ENCODE measurements around the gene C1orf174.
"Not testable (repeated sequence)": the region's sequence is repeated elsewhere in the genome, so short reads cannot be mapped to it uniquely, and the experiment has no call there.

Gene C1orf174

GRCh38 chr1:3921765-3922164 lies 21.7 kb upstream of the C1orf174 start:
- DNase-seq (ENCODE audit: low read depth): no peak
- H3K4me3 ChIP-seq (ENCODE audit: control insufficient read depth, low read depth, low read length): no peak overlapping the region
- no peak for TF ChIP-seq CTCF (conservative IDR thresholded peaks at IDR 0.05; ENCODE audit: control insufficient read depth, insufficient read depth, low read depth, low read length)

- no peak overlapping the region for H3K4me3 ChIP-seq (ENCODE audit: control insufficient read depth, low read depth, low read length)
- TF ChIP-seq CTCF (conservative IDR thresholded peaks at IDR 0.05; ENCODE audit: control insufficient read depth, insufficient read depth, low read depth, low read length): no peak
- no peak for DNase-seq (ENCODE audit: low read depth)
Measured at GRCh38 chr1:3919706-3920105, 19.6 kb upstream of the C1orf174 start.

- TF ChIP-seq CTCF (conservative IDR thresholded peaks at IDR 0.05; ENCODE audit: control insufficient read depth, insufficient read depth, low read depth, low read length): no peak
- DNase-seq (ENCODE audit: low read depth): no peak
- H3K4me3 ChIP-seq (ENCODE audit: control insufficient read depth, low read depth, low read length): no peak overlapping the region
Measured at GRCh38 chr1:3918966-3919611, 19.0 kb upstream of the C1orf174 start.

GRCh38 chr1:3918359-3918758 lies 18.3 kb upstream of the C1orf174 start:
- H3K4me3 ChIP-seq (ENCODE audit: control insufficient read depth, low read depth, low read length); DNase-seq (ENCODE audit: low read depth): not testable (repeated sequence)

- DNase-seq (ENCODE audit: low read depth): no peak
- no peak overlapping the region for H3K4me3 ChIP-seq (ENCODE audit: control insufficient read depth, low read depth, low read length)
- no peak for TF ChIP-seq CTCF (conservative IDR thresholded peaks at IDR 0.05; ENCODE audit: control insufficient read depth, insufficient read depth, low read depth, low read length)
Measured at GRCh38 chr1:3917761-3918160, 17.7 kb upstream of the C1orf174 start.

- no peak for DNase-seq (ENCODE audit: low read depth)
- H3K4me3 ChIP-seq (ENCODE audit: control insufficient read depth, low read depth, low read length): no peak overlapping the region
- TF ChIP-seq CTCF (conservative IDR thresholded peaks at IDR 0.05; ENCODE audit: control insufficient read depth, insufficient read depth, low read depth, low read length): no peak
Measured at GRCh38 chr1:3915551-3916121, 15.6 kb upstream of the C1orf174 start.

- H3K4me3 ChIP-seq (ENCODE audit: control insufficient read depth, low read depth, low read length): no peak overlapping the region
- TF ChIP-seq CTCF (conservative IDR thresholded peaks at IDR 0.05; ENCODE audit: control insufficient read depth, insufficient read depth, low read depth, low read length): no peak
- no peak for DNase-seq (ENCODE audit: low read depth)
Measured at GRCh38 chr1:3914911-3915310, 14.8 kb upstream of the C1orf174 start.
